ENCODE measurements around the gene PDE4B. TPM values are rescaled to one million over a fixed set of nuclear protein-coding genes. Genes with fewer than 3 reads are reported as not detected.

Gene PDE4B
- total and polyA plus RNA-seq, 9 of the 15 experiments (the other 6 are each of a cell fraction or from before 2014, with no cell fraction given) = 0.09 TPM; not detected in 8

DNA sequence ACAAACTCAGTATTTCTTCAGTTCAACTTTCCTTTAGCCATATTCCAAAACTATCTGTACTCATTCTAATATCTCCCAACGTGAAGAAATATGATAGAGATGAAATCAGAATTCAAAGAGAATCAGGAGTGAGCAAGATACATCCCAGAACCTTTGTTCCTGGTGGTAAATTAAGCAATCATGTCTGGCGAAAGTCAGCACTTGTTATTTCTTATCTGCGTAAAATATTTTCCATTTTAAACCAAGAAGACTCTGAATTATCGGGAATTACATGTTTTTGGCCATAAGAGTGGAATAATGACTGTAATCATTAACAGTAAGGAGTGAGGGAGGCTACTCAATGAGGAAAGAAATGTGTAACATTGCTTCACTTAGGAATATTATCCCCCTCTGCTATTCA, 253.7 kb downstream of the PDE4B start (continued):
- TF ChIP-seq, protein P1, sequence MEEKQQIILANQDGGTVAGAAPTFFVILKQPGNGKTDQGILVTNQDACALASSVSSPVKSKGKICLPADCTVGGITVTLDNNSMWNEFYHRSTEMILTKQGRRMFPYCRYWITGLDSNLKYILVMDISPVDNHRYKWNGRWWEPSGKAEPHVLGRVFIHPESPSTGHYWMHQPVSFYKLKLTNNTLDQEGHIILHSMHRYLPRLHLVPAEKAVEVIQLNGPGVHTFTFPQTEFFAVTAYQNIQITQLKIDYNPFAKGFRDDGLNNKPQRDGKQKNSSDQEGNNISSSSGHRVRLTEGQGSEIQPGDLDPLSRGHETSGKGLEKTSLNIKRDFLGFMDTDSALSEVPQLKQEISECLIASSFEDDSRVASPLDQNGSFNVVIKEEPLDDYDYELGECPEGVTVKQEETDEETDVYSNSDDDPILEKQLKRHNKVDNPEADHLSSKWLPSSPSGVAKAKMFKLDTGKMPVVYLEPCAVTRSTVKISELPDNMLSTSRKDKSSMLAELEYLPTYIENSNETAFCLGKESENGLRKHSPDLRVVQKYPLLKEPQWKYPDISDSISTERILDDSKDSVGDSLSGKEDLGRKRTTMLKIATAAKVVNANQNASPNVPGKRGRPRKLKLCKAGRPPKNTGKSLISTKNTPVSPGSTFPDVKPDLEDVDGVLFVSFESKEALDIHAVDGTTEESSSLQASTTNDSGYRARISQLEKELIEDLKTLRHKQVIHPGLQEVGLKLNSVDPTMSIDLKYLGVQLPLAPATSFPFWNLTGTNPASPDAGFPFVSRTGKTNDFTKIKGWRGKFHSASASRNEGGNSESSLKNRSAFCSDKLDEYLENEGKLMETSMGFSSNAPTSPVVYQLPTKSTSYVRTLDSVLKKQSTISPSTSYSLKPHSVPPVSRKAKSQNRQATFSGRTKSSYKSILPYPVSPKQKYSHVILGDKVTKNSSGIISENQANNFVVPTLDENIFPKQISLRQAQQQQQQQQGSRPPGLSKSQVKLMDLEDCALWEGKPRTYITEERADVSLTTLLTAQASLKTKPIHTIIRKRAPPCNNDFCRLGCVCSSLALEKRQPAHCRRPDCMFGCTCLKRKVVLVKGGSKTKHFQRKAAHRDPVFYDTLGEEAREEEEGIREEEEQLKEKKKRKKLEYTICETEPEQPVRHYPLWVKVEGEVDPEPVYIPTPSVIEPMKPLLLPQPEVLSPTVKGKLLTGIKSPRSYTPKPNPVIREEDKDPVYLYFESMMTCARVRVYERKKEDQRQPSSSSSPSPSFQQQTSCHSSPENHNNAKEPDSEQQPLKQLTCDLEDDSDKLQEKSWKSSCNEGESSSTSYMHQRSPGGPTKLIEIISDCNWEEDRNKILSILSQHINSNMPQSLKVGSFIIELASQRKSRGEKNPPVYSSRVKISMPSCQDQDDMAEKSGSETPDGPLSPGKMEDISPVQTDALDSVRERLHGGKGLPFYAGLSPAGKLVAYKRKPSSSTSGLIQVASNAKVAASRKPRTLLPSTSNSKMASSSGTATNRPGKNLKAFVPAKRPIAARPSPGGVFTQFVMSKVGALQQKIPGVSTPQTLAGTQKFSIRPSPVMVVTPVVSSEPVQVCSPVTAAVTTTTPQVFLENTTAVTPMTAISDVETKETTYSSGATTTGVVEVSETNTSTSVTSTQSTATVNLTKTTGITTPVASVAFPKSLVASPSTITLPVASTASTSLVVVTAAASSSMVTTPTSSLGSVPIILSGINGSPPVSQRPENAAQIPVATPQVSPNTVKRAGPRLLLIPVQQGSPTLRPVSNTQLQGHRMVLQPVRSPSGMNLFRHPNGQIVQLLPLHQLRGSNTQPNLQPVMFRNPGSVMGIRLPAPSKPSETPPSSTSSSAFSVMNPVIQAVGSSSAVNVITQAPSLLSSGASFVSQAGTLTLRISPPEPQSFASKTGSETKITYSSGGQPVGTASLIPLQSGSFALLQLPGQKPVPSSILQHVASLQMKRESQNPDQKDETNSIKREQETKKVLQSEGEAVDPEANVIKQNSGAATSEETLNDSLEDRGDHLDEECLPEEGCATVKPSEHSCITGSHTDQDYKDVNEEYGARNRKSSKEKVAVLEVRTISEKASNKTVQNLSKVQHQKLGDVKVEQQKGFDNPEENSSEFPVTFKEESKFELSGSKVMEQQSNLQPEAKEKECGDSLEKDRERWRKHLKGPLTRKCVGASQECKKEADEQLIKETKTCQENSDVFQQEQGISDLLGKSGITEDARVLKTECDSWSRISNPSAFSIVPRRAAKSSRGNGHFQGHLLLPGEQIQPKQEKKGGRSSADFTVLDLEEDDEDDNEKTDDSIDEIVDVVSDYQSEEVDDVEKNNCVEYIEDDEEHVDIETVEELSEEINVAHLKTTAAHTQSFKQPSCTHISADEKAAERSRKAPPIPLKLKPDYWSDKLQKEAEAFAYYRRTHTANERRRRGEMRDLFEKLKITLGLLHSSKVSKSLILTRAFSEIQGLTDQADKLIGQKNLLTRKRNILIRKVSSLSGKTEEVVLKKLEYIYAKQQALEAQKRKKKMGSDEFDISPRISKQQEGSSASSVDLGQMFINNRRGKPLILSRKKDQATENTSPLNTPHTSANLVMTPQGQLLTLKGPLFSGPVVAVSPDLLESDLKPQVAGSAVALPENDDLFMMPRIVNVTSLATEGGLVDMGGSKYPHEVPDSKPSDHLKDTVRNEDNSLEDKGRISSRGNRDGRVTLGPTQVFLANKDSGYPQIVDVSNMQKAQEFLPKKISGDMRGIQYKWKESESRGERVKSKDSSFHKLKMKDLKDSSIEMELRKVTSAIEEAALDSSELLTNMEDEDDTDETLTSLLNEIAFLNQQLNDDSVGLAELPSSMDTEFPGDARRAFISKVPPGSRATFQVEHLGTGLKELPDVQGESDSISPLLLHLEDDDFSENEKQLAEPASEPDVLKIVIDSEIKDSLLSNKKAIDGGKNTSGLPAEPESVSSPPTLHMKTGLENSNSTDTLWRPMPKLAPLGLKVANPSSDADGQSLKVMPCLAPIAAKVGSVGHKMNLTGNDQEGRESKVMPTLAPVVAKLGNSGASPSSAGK (IDR thresholded peaks at IDR 0.05) = no peak
- TF ChIP-seq, protein P2, sequence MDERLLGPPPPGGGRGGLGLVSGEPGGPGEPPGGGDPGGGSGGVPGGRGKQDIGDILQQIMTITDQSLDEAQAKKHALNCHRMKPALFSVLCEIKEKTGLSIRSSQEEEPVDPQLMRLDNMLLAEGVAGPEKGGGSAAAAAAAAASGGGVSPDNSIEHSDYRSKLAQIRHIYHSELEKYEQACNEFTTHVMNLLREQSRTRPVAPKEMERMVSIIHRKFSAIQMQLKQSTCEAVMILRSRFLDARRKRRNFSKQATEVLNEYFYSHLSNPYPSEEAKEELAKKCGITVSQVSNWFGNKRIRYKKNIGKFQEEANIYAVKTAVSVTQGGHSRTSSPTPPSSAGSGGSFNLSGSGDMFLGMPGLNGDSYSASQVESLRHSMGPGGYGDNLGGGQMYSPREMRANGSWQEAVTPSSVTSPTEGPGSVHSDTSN (CRISPR knock-in tag; IDR thresholded peaks at IDR 0.05; ENCODE audit: low read depth) = no peak
- TF ChIP-seq, protein P2 (tag; conservative IDR thresholded peaks at IDR 0.05; ENCODE audit: low read depth) = no peak
- TF ChIP-seq SAFB (IDR thresholded peaks at IDR 0.05; ENCODE audit: borderline replicate concordance, low read depth, low read length) (no peak), HDAC3 (IDR thresholded peaks at IDR 0.05; ENCODE audit: borderline replicate concordance, partially characterized antibody) (no peak), POLR2B (IDR thresholded peaks at IDR 0.05; ENCODE audit: low read depth, partially characterized antibody) (no peak)
- TF ChIP-seq, protein P3, sequence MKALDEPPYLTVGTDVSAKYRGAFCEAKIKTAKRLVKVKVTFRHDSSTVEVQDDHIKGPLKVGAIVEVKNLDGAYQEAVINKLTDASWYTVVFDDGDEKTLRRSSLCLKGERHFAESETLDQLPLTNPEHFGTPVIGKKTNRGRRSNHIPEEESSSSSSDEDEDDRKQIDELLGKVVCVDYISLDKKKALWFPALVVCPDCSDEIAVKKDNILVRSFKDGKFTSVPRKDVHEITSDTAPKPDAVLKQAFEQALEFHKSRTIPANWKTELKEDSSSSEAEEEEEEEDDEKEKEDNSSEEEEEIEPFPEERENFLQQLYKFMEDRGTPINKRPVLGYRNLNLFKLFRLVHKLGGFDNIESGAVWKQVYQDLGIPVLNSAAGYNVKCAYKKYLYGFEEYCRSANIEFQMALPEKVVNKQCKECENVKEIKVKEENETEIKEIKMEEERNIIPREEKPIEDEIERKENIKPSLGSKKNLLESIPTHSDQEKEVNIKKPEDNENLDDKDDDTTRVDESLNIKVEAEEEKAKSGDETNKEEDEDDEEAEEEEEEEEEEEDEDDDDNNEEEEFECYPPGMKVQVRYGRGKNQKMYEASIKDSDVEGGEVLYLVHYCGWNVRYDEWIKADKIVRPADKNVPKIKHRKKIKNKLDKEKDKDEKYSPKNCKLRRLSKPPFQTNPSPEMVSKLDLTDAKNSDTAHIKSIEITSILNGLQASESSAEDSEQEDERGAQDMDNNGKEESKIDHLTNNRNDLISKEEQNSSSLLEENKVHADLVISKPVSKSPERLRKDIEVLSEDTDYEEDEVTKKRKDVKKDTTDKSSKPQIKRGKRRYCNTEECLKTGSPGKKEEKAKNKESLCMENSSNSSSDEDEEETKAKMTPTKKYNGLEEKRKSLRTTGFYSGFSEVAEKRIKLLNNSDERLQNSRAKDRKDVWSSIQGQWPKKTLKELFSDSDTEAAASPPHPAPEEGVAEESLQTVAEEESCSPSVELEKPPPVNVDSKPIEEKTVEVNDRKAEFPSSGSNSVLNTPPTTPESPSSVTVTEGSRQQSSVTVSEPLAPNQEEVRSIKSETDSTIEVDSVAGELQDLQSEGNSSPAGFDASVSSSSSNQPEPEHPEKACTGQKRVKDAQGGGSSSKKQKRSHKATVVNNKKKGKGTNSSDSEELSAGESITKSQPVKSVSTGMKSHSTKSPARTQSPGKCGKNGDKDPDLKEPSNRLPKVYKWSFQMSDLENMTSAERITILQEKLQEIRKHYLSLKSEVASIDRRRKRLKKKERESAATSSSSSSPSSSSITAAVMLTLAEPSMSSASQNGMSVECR (CRISPR knock-in tag; IDR thresholded peaks at IDR 0.05) = no peak
